H9 (cell line): ENCODE measurements around the gene MINDY4B. TPM values are rescaled to one million over a fixed set of nuclear protein-coding genes. Genes with fewer than 3 reads are reported as not detected.

Experiments used
- DNase-seq: peaks from one replicate; pipeline ENCODE4 v3.0.0-alpha.2; 2017
- H2AFZ ChIP-seq: one replicate; pipeline ENCODE4 v1.6.1; 2013; ENCODE audit warnings: mild to moderate bottlenecking, low read length, control low read depth, moderate library complexity
- H2AK5ac ChIP-seq: 2 replicates; pipeline ENCODE4 v1.6.1; 2013; ENCODE audit warnings: low read length, control low read depth, mixed read lengths; ENCODE audit not compliant: insufficient read length
- H2BK120ac ChIP-seq: one replicate; pipeline ENCODE4 v1.6.1; 2013; ENCODE audit warnings: low read depth, mild to moderate bottlenecking, low read length, control low read depth, inconsistent platforms; ENCODE audit not compliant: poor library complexity, severe bottlenecking
- H2BK12ac ChIP-seq: 2 replicates; pipeline ENCODE4 v1.6.1; 2013; ENCODE audit warnings: low read length, control low read depth, mixed read lengths, low read depth; ENCODE audit not compliant: insufficient read length
- H2BK15ac ChIP-seq: 2 replicates; pipeline ENCODE4 v1.6.1; 2013; ENCODE audit warnings: low read depth, low read length, control low read depth
- H2BK20ac ChIP-seq: one replicate; pipeline ENCODE4 v1.6.1; 2013; ENCODE audit warnings: low read depth, mild to moderate bottlenecking, low read length, control low read depth, inconsistent platforms; ENCODE audit not compliant: poor library complexity, severe bottlenecking
- H2BK5ac ChIP-seq: 2 replicates; pipeline ENCODE4 v1.6.1; 2013; ENCODE audit warnings: low read length, control low read depth, mixed read lengths; ENCODE audit not compliant: insufficient read length
- H3K14ac ChIP-seq: 2 replicates; pipeline ENCODE4 v1.6.1; 2013; ENCODE audit warnings: low read length, control low read depth; ENCODE audit not compliant: insufficient read depth
- H3K18ac ChIP-seq: 2 replicates; pipeline ENCODE4 v1.6.1; 2013; ENCODE audit warnings: low read depth, mild to moderate bottlenecking, mixed read lengths, low read length, control low read depth; ENCODE audit not compliant: insufficient read length
- H3K23ac ChIP-seq: 2 replicates; pipeline ENCODE4 v1.6.1; 2013; ENCODE audit warnings: low read length, control low read depth, mixed read lengths, low read depth; ENCODE audit not compliant: insufficient read length
- H3K23me2 ChIP-seq: 2 replicates; pipeline ENCODE4 v1.6.1; 2013; ENCODE audit warnings: low read depth, mild to moderate bottlenecking, mixed read lengths, low read length, control low read depth; ENCODE audit not compliant: insufficient read length, poor library complexity, severe bottlenecking
- H3K27ac ChIP-seq: 2 replicates; pipeline ENCODE4 v1.5.1; 2013; ENCODE audit warnings: low read length, control low read depth, mixed read lengths, low read depth; ENCODE audit not compliant: insufficient read length
- H3K27me3 ChIP-seq: 2 replicates; pipeline ENCODE4 v1.6.1; 2013; ENCODE audit warnings: low read length, control low read depth, inconsistent platforms; ENCODE audit not compliant: insufficient read depth
- H3K4ac ChIP-seq: 2 replicates; pipeline ENCODE4 v1.6.1; 2013; ENCODE audit warnings: low read depth, mild to moderate bottlenecking, control low read depth, inconsistent platforms, low read length, moderate library complexity
- H3K4me1 ChIP-seq: 2 replicates; pipeline ENCODE4 v1.6.1; 2013; ENCODE audit warnings: low read length, control low read depth, inconsistent platforms; ENCODE audit not compliant: insufficient read depth
- H3K4me2 ChIP-seq: 2 replicates; pipeline ENCODE4 v1.6.1; 2013; ENCODE audit warnings: low read length, control low read depth, mixed read lengths; ENCODE audit not compliant: insufficient read length, insufficient read depth
- H3K56ac ChIP-seq: 2 replicates; pipeline ENCODE4 v1.6.1; 2013; ENCODE audit warnings: low read depth, mild to moderate bottlenecking, mixed read lengths, low read length, control low read depth; ENCODE audit not compliant: insufficient read length
- H3K79me1 ChIP-seq: 2 replicates; pipeline ENCODE4 v1.6.1; 2013; ENCODE audit warnings: low read depth, mild to moderate bottlenecking, moderate library complexity, low read length, control low read depth, inconsistent platforms; ENCODE audit not compliant: insufficient read depth, poor library complexity, severe bottlenecking
- H3K79me2 ChIP-seq: 2 replicates; pipeline ENCODE4 v1.6.1; 2013; ENCODE audit warnings: low read length, control low read depth, inconsistent platforms; ENCODE audit not compliant: insufficient read depth
- H3K9ac ChIP-seq: 2 replicates; pipeline ENCODE4 v1.6.1; 2013; ENCODE audit warnings: low read length, control low read depth, mixed read lengths; ENCODE audit not compliant: insufficient read length; ENCODE audit errors: extremely low read depth
- H3K9me3 ChIP-seq: one replicate; pipeline ENCODE4 v1.6.1; 2013; ENCODE audit warnings: low read depth, low read length, inconsistent platforms; ENCODE audit not compliant: control insufficient read depth
- H3T11ph ChIP-seq: one replicate; pipeline ENCODE4 v1.6.1; 2013; ENCODE audit warnings: mild to moderate bottlenecking, low read length, control low read depth, inconsistent platforms
- H4K20me1 ChIP-seq: one replicate; pipeline ENCODE4 v1.6.1; 2013; ENCODE audit not compliant: control insufficient read depth, insufficient read length, insufficient read depth
- H4K5ac ChIP-seq: 2 replicates; pipeline ENCODE4 v1.6.1; 2013; ENCODE audit warnings: low read depth, mild to moderate bottlenecking, mixed read lengths, low read length, control low read depth; ENCODE audit not compliant: insufficient read length
- H4K8ac ChIP-seq: replicated peaks from 2 replicates; pipeline ENCODE4 v1.6.1; 2013; ENCODE audit warnings: low read length, control low read depth, mixed read lengths, low read depth; ENCODE audit not compliant: insufficient read length
- H4K91ac ChIP-seq: 2 replicates; pipeline ENCODE4 v1.6.1; 2013; ENCODE audit warnings: low read depth, mild to moderate bottlenecking, moderate library complexity, mixed read lengths, low read length, control low read depth; ENCODE audit not compliant: insufficient read length
- H3K27ac Mint-ChIP-seq, 3 experiments: 2 replicates in 2 of 3; 3 replicates in 1 of 3; pipeline ENCODE4 v1.8.0; 2020 to 2021; ENCODE audit warnings: mixed read lengths in 3 of 3, mild to moderate bottlenecking in 1 of 3, moderate library complexity in 1 of 3
- H3K27me3 Mint-ChIP-seq: 2 replicates; pipeline ENCODE4 v1.8.0; 2021; ENCODE audit warnings: low read depth, mild to moderate bottlenecking, moderate library complexity, mixed read lengths
- H3K36me3 Mint-ChIP-seq, 3 experiments: 2 replicates in 2 of 3; 3 replicates in 1 of 3; pipeline ENCODE4 v1.8.0; 2020 to 2021; ENCODE audit warnings: low read depth in 3 of 3, mixed read lengths in 3 of 3; ENCODE audit not compliant: insufficient read depth in 1 of 3
- H3K4me1 Mint-ChIP-seq, 2 experiments: 2 replicates each; pipeline ENCODE4 v1.8.0; 2020; ENCODE audit warnings: mixed read lengths in 2 of 2
- H3K4me3 Mint-ChIP-seq, 2 experiments: 2 replicates in 1 of 2; 3 replicates in 1 of 2; pipeline ENCODE4 v1.8.0; 2020 to 2021; ENCODE audit warnings: mild to moderate bottlenecking in 2 of 2, mixed read lengths in 2 of 2, moderate library complexity in 1 of 2
- H3K9me3 Mint-ChIP-seq, 2 experiments: 2 replicates in 1 of 2; 3 replicates in 1 of 2; pipeline ENCODE4 v1.8.0; 2020; ENCODE audit warnings: mild to moderate bottlenecking in 2 of 2, mixed read lengths in 2 of 2, moderate library complexity in 1 of 2
- total RNA-seq: library from RNA; stranded (reverse); gene quantifications from 2 replicates; pipeline ENCODE4 v1.2.1, GENCODE V29; 2021
- TF ChIP-seq, protein P1 (sequence below): fragments of 200-600 bp; sonication (generic); conservative IDR thresholded peaks from 3 replicates; pipeline ENCODE4 v1.8.0; 2021; ENCODE audit warnings: antibody characterized with exemption, mild to moderate bottlenecking

MINDY4B gene
- total RNA-seq, 1 experiment from 2014 or later: not detected

DNA sequence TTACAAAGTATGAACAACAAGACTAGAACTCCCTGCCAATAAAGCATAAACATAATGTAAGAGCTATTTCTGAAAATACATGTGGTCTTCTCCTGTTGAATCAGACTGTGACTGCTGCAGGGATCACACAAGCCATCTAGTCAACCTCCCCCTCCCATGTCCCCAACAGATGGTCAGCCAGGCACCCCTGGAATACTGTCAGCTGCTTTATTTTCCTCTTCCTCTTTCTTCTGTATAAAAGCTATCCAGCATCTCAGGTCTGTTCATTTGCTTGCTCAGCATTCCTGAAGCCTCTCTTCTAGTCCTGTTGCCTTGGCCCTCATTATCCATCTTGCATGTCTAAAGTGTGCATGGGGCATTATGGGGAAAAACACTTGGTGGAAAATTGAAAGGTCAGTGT is 6.5 kb upstream of the MINDY4B start:
- Mint-ChIP-seq H3K27me3 (no peaks in the 10 kb centered on the region; the same call in 1 of the 2 replicates), H3K36me3 (no peaks in the 10 kb centered on the region), H3K9me3 (no peaks in the 10 kb centered on the region), H3K4me3 (no peak overlapping the region), H3K4me1 (peaks cover 0 to 3% of the 10 kb centered on the region in 2 experiments; a peak in 1 of 4 replicates), H3K27ac (no peak overlapping the region)
- no peak overlapping the region for H2AFZ ChIP-seq
- no peak overlapping the region for H3K4ac ChIP-seq
- DNase-seq: no peak
- no peak overlapping the region for H2AK5ac ChIP-seq
- no peak overlapping the region for H2BK120ac ChIP-seq
- H4K8ac ChIP-seq: no peak overlapping the region
- no peak overlapping the region for H4K5ac ChIP-seq
- no peaks in the 10 kb centered on the region for H3K79me2 ChIP-seq
- no peak overlapping the region for H3K18ac ChIP-seq
- no peak overlapping the region for H2BK5ac ChIP-seq
- no peak overlapping the region for H3K56ac ChIP-seq
- H3K79me1 ChIP-seq: no peaks in the 10 kb centered on the region
- H3K27me3 ChIP-seq: no peaks in the 10 kb centered on the region
- H3K27ac ChIP-seq: no peak overlapping the region
- no peaks in the 10 kb centered on the region for H3K23me2 ChIP-seq
- no peaks in the 10 kb centered on the region for H4K20me1 ChIP-seq
- H2BK20ac ChIP-seq: no peak overlapping the region
- no peak overlapping the region for H3K4me2 ChIP-seq
- H3T11ph ChIP-seq: no peak overlapping the region
- no peak overlapping the region for H2BK15ac ChIP-seq
- H3K9me3 ChIP-seq: no peaks in the 10 kb centered on the region
- H4K91ac ChIP-seq: no peak overlapping the region
- no peaks in the 10 kb centered on the region for H3K4me1 ChIP-seq
- no peak overlapping the region for H3K9ac ChIP-seq
- no peak overlapping the region for H3K23ac ChIP-seq
- H3K14ac ChIP-seq: no peak overlapping the region
- no peak overlapping the region for H2BK12ac ChIP-seq
- TF ChIP-seq, protein P1, sequence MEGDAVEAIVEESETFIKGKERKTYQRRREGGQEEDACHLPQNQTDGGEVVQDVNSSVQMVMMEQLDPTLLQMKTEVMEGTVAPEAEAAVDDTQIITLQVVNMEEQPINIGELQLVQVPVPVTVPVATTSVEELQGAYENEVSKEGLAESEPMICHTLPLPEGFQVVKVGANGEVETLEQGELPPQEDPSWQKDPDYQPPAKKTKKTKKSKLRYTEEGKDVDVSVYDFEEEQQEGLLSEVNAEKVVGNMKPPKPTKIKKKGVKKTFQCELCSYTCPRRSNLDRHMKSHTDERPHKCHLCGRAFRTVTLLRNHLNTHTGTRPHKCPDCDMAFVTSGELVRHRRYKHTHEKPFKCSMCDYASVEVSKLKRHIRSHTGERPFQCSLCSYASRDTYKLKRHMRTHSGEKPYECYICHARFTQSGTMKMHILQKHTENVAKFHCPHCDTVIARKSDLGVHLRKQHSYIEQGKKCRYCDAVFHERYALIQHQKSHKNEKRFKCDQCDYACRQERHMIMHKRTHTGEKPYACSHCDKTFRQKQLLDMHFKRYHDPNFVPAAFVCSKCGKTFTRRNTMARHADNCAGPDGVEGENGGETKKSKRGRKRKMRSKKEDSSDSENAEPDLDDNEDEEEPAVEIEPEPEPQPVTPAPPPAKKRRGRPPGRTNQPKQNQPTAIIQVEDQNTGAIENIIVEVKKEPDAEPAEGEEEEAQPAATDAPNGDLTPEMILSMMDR: no peak
